SK-N-SH (cell line): Measurements from ENCODE around the gene ZNF526. TPM values are rescaled to one million over a fixed set of nuclear protein-coding genes. Genes with fewer than 3 reads are reported as not detected.

Source experiments
- CTCF ChIA-PET: fragments of 300-600, 350-600 bp; formaldehyde crosslinking; extraction: SDS; loops from one replicate; lab custom pipeline; 2021; lab: Yijun Ruan, JAX
- POLR2A ChIA-PET: fragments of 350-600 bp; sonication (Branson Sonifier 250); formaldehyde crosslinking; extraction: SDS; loops from one replicate; lab custom pipeline; 2020; ENCODE audit warnings: antibody characterized with exemption, inconsistent platforms; lab: Yijun Ruan, JAX
- DNase-seq: peaks from one replicate; pipeline ENCODE4 v3.0.0; 2012
- H2AFZ ChIP-seq: fragments of 200-600 bp; sonication (generic); 2 replicates; pipeline ENCODE4 v1.8.1; 2016; ENCODE audit warnings: antibody characterized with exemption, mild to moderate bottlenecking, low read depth
- H3F3A ChIP-seq: fragments of 200-600 bp; sonication (generic); replicated peaks from 2 replicates; pipeline ENCODE3; 2016; ENCODE audit warnings: antibody characterized with exemption, mild to moderate bottlenecking; ENCODE audit not compliant: insufficient read depth
- H3K27ac ChIP-seq, 2 experiments: fragments of 200-500 bp in 1 of 2; fragments of 200-600 bp in 1 of 2; sonication (Bioruptor generic) in 1 of 2; sonication (generic), shearing (Covaris generic) in 1 of 2; 2 replicates each; pipeline versions ENCODE4 v1.5.1 to v1.6.1; 2014 to 2016; ENCODE audit warnings: low read depth in 2 of 2, inconsistent platforms in 1 of 2, low read length in 1 of 2, mild to moderate bottlenecking in 1 of 2, mixed read lengths in 1 of 2
- H3K27me3 ChIP-seq: fragments of 200-600 bp; sonication (generic), shearing (Covaris generic); 2 replicates; pipeline ENCODE4 v1.6.1; 2016; ENCODE audit warnings: mixed run types; ENCODE audit not compliant: insufficient read depth
- H3K36me3 ChIP-seq, 2 experiments: fragments of 200-500 bp in 1 of 2; fragments of 200-600 bp in 1 of 2; sonication (Bioruptor generic) in 1 of 2; sonication (generic) in 1 of 2; replicated peaks in 1 of 2; 2 replicates each; pipeline versions ENCODE3 to v1.5.1; 2014 to 2016; ENCODE audit warnings: low read length in 1 of 2, mild to moderate bottlenecking in 1 of 2; ENCODE audit not compliant: insufficient read depth in 2 of 2, control insufficient read depth in 1 of 2
- H3K4me1 ChIP-seq, 2 experiments: fragments of 200-500 bp in 1 of 2; fragments of 200-600 bp in 1 of 2; sonication (Bioruptor generic) in 1 of 2; sonication (generic), shearing (Covaris generic) in 1 of 2; 2 replicates each; pipeline versions ENCODE4 v1.5.1 to v1.6.1; 2014 to 2016; ENCODE audit warnings: low read depth in 1 of 2, low read length in 1 of 2, mixed run types in 1 of 2; ENCODE audit not compliant: insufficient read depth in 2 of 2, control insufficient read depth in 1 of 2
- H3K4me2 ChIP-seq: fragments of 200-600 bp; sonication (generic), shearing (Covaris generic); 2 replicates; pipeline ENCODE4 v1.6.1; 2017; ENCODE audit warnings: mixed run types
- H3K4me3 ChIP-seq, 2 experiments: fragments of 200-500 bp in 1 of 2; fragments of 200-600 bp in 1 of 2; sonication (Bioruptor generic) in 1 of 2; sonication (generic), shearing (Covaris generic) in 1 of 2; 2 replicates each; pipeline versions ENCODE4 v1.5.1 to v1.8.1; 2014 to 2016; ENCODE audit warnings: low read depth in 2 of 2, inconsistent platforms in 1 of 2, low read length in 1 of 2, mild to moderate bottlenecking in 1 of 2, mixed read lengths in 1 of 2, moderate library complexity in 1 of 2
- H3K79me2 ChIP-seq: fragments of 200-600 bp; sonication (generic); 2 replicates; pipeline ENCODE4 v1.8.1; 2017; ENCODE audit warnings: mild to moderate bottlenecking; ENCODE audit not compliant: insufficient read depth
- H3K9ac ChIP-seq: fragments of 200-600 bp; sonication (generic); 2 replicates; pipeline ENCODE4 v1.6.1; 2017; ENCODE audit warnings: mixed run types
- H3K9me2 ChIP-seq: fragments of 200-600 bp; sonication (generic); 2 replicates; pipeline ENCODE4 v1.6.1; 2017; ENCODE audit warnings: mixed run types
- H3K9me3 ChIP-seq: fragments of 200-600 bp; sonication (generic); 2 replicates; pipeline ENCODE4 v1.6.1; 2017; ENCODE audit warnings: mixed run types, mild to moderate bottlenecking, moderate library complexity
- H4K20me1 ChIP-seq: fragments of 200-600 bp; sonication (generic); 2 replicates; pipeline ENCODE4 v1.6.1; 2017; ENCODE audit warnings: mild to moderate bottlenecking, mixed run types; ENCODE audit not compliant: insufficient read depth
- CHD2 ChIP-seq: fragments of 150-350 bp; IDR thresholded peaks from 2 replicates; pipeline ENCODE4 v1.6.1; 2018; ENCODE audit warnings: low read length; ENCODE audit not compliant: partially characterized antibody
- CTCF ChIP-seq: fragments of 200-600 bp; sonication (generic); IDR thresholded peaks from 2 replicates; pipeline ENCODE4 v1.6.1; 2017; ENCODE audit warnings: antibody characterized with exemption, mild to moderate bottlenecking, moderate library complexity
- EZH2phosphoT487 ChIP-seq: fragments of 200-600 bp; sonication (generic); IDR thresholded peaks from 2 replicates; pipeline ENCODE4 v1.6.1; 2017; ENCODE audit warnings: low read depth, mixed run types, mild to moderate bottlenecking, antibody characterized with exemption, moderate library complexity, borderline replicate concordance
- FOXM1 ChIP-seq: IDR thresholded peaks from 2 replicates; pipeline ENCODE4 v1.4.0; 2012; ENCODE audit warnings: low read depth, mild to moderate bottlenecking
- GABPA ChIP-seq: IDR thresholded peaks from 2 replicates; pipeline ENCODE4 v1.4.0; 2012; ENCODE audit warnings: low read depth, mild to moderate bottlenecking
- GATA2 ChIP-seq: sonication (generic); formaldehyde crosslinking; IDR thresholded peaks from 2 replicates; pipeline ENCODE4 v1.5.0; 2020; ENCODE audit warnings: mild to moderate bottlenecking, missing genetic modification reagents
- MAX ChIP-seq: IDR thresholded peaks from 2 replicates; pipeline ENCODE4 v1.4.0; 2012; ENCODE audit warnings: low read depth
- MEF2A ChIP-seq: IDR thresholded peaks from 2 replicates; pipeline ENCODE4 v1.4.0; 2012; ENCODE audit warnings: low read depth, borderline replicate concordance
- NFIC ChIP-seq: IDR thresholded peaks from 2 replicates; pipeline ENCODE4 v1.4.0; 2012; ENCODE audit warnings: borderline replicate concordance
- POLR2AphosphoS5 ChIP-seq: IDR thresholded peaks from 2 replicates; pipeline ENCODE4 v1.6.1; 2012; ENCODE audit warnings: low read depth, low read length
- RAD21 ChIP-seq: IDR thresholded peaks from 2 replicates; pipeline ENCODE4 v1.6.1; 2012; ENCODE audit warnings: mild to moderate bottlenecking, low read length
- REST ChIP-seq: IDR thresholded peaks from 2 replicates; pipeline ENCODE4 v1.6.1; 2012; ENCODE audit warnings: mild to moderate bottlenecking, low read depth, low read length, moderate library complexity
- RFX5 ChIP-seq: IDR thresholded peaks from 2 replicates; pipeline ENCODE4 v1.6.1; 2012; ENCODE audit warnings: mild to moderate bottlenecking, improper control_type of control experiment, low read length
- RXRA ChIP-seq: IDR thresholded peaks from 2 replicates; pipeline ENCODE4 v1.4.0; 2012; ENCODE audit warnings: low read depth, mild to moderate bottlenecking, borderline replicate concordance
- SMC3 ChIP-seq: IDR thresholded peaks from 2 replicates; pipeline ENCODE4 v1.6.1; 2012; ENCODE audit warnings: low read depth, low read length, improper control_type of control experiment
- TCF12 ChIP-seq: IDR thresholded peaks from 2 replicates; pipeline ENCODE4 v1.4.0; 2012
- TEAD4 ChIP-seq: IDR thresholded peaks from 2 replicates; pipeline ENCODE4 v1.4.0; 2012; ENCODE audit warnings: mild to moderate bottlenecking, borderline replicate concordance; ENCODE audit not compliant: insufficient read depth
- WGBS: methylation state at CpG from one replicate; pipeline ENCODE4 v1.1.6; 2017; ENCODE audit warnings: low lambda C conversion rate; 5-methylcytosine and 5-hydroxymethylcytosine counted together
- polyA plus RNA-seq, 3 experiments: library from polyadenylated mRNA; depleted of rRNA; stranded (reverse); fragments of >200 nt; gene quantifications; 2 replicates each; pipeline ENCODE4 v1.2.3, GENCODE V29; 2012

Gene ZNF526
- polyA plus RNA-seq, 1 of the 3 experiments (the other 2 are of a cell fraction): 3.5 TPM

DNA sequence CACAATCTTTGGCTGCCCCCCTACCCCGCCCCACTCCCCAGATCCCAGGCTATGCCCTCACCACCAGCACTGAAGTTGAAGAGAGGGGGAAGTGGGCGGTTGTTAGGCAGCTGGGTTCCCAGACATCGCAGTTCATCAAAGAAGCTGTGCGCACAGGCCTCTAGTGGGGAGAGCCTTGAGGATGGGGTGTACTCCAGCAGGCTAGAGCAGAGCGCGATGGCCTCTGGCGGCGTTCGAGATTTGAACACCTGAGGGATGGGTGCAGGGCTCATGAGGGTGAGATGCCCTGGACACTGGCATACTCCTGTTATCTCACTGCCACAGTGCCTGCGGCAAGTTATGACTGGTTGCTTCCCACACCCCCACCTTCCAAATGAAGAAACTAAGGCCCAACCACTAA, 12.3 kb downstream of the ZNF526 start:
- Histone ChIP-seq H3K27me3 (no peaks in the 10 kb centered on the region), H4K20me1 (peaks cover 28% of the 10 kb centered on the region), H3K4me3 (no peak overlapping the region), H3K4me1 (no peaks in the 10 kb centered on the region; a peak in 1 of 4 replicates), H3K9me3 (no peaks in the 10 kb centered on the region), H3F3A (peaks cover 24% of the 10 kb centered on the region), H3K79me2 (peaks cover 30% of the 10 kb centered on the region; the same call in 1 of the 2 replicates), H3K9ac (no peak overlapping the region), H3K4me2 (no peak overlapping the region), H2AFZ (no peak overlapping the region), H3K27ac (no peak overlapping the region), H3K36me3 (peaks cover 26 to 71% of the 10 kb centered on the region in 2 experiments)
- CTCF ChIA-PET: interaction anchor here (1.2 to 3.0 kb wide), 4 partner anchors 9 to 124 kb away, joined by 4 to 21 read pairs (median 6); partner anchors contain the start of gene GSK3A
- 94% methylated on average over 7 of the region's 10 CpGs for WGBS
- no peak for DNase-seq
- POLR2A ChIA-PET: interaction anchor here (0.9 to 2.4 kb wide), 2 partner anchors 10 to 100 kb away, joined by 3 to 8 read pairs; partner anchors contain the start of genes GSK3A and POU2F2
- no peak for TF ChIP-seq GABPA
- no peak for TF ChIP-seq TEAD4
- TF ChIP-seq RXRA: no peak
- no peak for TF ChIP-seq REST
- no peak for TF ChIP-seq EZH2phosphoT487
- no peak for TF ChIP-seq RFX5
- no peak for TF ChIP-seq RAD21
- TF ChIP-seq NFIC: no peak
- no peak for TF ChIP-seq FOXM1
- no peak for TF ChIP-seq GATA2 (CRISPR knock-in tag)
- TF ChIP-seq, all 33 proteins: peak for 0
- H3K9me2 ChIP-seq: no peaks in the 10 kb centered on the region

DNA sequence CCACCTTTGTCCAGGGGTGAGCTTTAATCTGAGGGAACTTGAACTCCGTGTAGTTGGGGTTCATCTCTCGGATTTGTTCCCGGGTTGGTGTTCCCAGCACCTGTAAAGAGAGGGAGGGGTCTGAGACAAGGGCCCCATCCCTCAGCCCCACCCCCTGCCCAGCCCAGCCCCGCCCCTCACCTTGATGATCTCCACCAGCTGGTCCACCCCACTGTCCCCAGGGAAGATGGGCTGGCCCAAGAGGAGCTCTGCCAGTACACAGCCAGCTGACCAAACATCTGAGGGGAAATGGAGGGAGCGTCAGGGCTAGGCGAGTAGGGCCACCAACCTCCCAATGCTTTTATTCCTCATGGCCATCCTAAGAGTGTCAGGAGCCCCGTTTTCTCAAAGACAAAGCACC, 13.0 kb downstream of the ZNF526 start:
- H3K36me3 ChIP-seq: peaks cover 23 to 71% of the 10 kb centered on the region in 2 experiments
- H3K4me1 ChIP-seq: no peaks in the 10 kb centered on the region; a peak in 1 of 4 replicates
- no peak for DNase-seq
- H2AFZ ChIP-seq: no peak overlapping the region
- peaks cover 28% of the 10 kb centered on the region for H4K20me1 ChIP-seq
- no peak for TF ChIP-seq CHD2
- TF ChIP-seq MEF2A: no peak
- TF ChIP-seq CTCF: no peak
- no peak for TF ChIP-seq SMC3
- no peak for TF ChIP-seq TCF12
- TF ChIP-seq MAX: no peak
- TF ChIP-seq POLR2AphosphoS5: no peak
- TF ChIP-seq EZH2phosphoT487: no peak
- H3K9me2 ChIP-seq: no peaks in the 10 kb centered on the region
- WGBS: 94% methylated on average over 6 of the region's 7 CpGs
- H3K79me2 ChIP-seq: peaks cover 35% of the 10 kb centered on the region; the same call in 1 of the 2 replicates
- no peak overlapping the region for H3K27ac ChIP-seq
- CTCF ChIA-PET: interaction anchor here (0.9 to 3.0 kb wide), 5 partner anchors 8 to 125 kb away, joined by 3 to 21 read pairs (median 4); partner anchors contain the start of gene GSK3A
- no peaks in the 10 kb centered on the region for H3K9me3 ChIP-seq
- H3K27me3 ChIP-seq: no peaks in the 10 kb centered on the region
- H3F3A ChIP-seq: peaks cover 20% of the 10 kb centered on the region
- no peak overlapping the region for H3K9ac ChIP-seq
- H3K4me3 ChIP-seq: no peak overlapping the region
- no peak overlapping the region for H3K4me2 ChIP-seq
- POLR2A ChIA-PET: interaction anchor here (2.4 kb wide), 1 partner anchor 9 kb away, joined by 8 read pairs; the partner anchor contains the start of gene GSK3A
